ENCODE data around the gene COX7A2L. TPM values are rescaled to one million over a fixed set of nuclear protein-coding genes. Genes with fewer than 3 reads are reported as not detected.

COX7A2L gene
- total and polyA plus RNA-seq, 2 donors (not counting 1 experiment from before 2014, with no cell fraction given): 39.4 to 66.7 TPM

DNA sequence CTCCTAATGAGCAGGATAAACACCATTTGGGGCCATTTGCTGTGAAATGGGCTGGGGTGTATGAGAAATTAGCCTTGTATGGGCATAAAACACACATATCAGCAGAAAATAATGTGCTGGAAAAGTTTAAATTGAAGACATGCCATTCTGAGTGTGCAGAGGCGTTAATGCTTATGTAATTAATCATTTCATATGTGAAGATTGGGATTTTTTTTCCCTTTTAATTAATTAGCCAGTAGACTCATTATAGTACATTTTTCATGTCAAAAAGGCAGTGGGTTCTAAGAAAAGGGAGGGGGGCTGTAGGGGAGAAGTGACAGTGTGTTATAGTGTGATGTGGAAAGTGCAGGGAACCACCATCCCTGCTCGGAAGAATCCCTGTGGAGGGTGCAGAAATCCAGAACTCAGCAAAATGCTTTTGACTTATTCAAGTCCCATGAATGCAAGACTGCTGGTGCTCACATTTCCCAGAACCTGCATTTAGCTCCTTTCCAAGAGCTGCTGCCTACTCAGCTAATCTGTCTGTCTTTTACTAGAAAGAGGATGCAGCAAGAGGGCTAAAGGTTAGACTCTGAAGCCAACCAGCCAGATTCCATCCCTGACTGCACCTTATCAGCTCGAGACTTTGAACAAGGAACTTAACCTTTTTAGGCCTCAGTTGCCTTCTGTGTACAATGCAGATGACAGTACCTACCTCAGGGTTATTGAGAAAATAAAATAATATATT is 11.6 kb upstream of the COX7A2L start:
- no peaks in the 10 kb centered on the region for H3K9me3 Mint-ChIP-seq (ENCODE audit: insufficient read depth)
- no peaks in the 10 kb centered on the region for H3K9me3 ChIP-seq (ENCODE audit: control extremely low read depth in 1 of 3, control insufficient read depth in 2 of 3, insufficient read depth in 1 of 3, low read length in 2 of 3)
- no peaks in the 10 kb centered on the region for H3K79me2 ChIP-seq (ENCODE audit: control insufficient read depth, insufficient read depth, low read length)
- no peaks in the 10 kb centered on the region for H4K20me1 ChIP-seq (ENCODE audit: control insufficient read depth, insufficient read depth, low read length, poor library complexity, severe bottlenecking)
- no peaks in the 10 kb centered on the region for H3K27me3 ChIP-seq (replicated peaks in 1 of 4; ENCODE audit: control extremely low read depth in 1 of 4, control insufficient read depth in 3 of 4, insufficient read depth in 4 of 4, low read length in 3 of 4)
- H3K27me3 Mint-ChIP-seq: peaks cover 4% of the 10 kb centered on the region
- no peak overlapping the region for H3K9ac ChIP-seq (ENCODE audit: low read length)
- H3K4me1 Mint-ChIP-seq: no peaks in the 10 kb centered on the region
- no peak overlapping the region for H3K4me2 ChIP-seq (replicated peaks; ENCODE audit: low read depth, low read length, poor library complexity, severe bottlenecking)
- ATAC-seq (ENCODE audit: low read depth): no peak
- ChIA-PET CTCF (no interaction called here), POLR2A (no interaction called here)
- H3K4me3 Mint-ChIP-seq: no peak overlapping the region
- 0% methylated on average over 1 of the region's 3 CpGs for WGBS (ENCODE audit: insufficient coverage)
- no peak overlapping the region for H3K27ac Mint-ChIP-seq
- no peak overlapping the region for H3K4me3 ChIP-seq (ENCODE audit: control extremely low read depth in 1 of 5, extremely low read depth in 1 of 5, insufficient read depth in 1 of 5, low read depth in 2 of 5, low read length in 4 of 5)
- TF ChIP-seq, protein P1, sequence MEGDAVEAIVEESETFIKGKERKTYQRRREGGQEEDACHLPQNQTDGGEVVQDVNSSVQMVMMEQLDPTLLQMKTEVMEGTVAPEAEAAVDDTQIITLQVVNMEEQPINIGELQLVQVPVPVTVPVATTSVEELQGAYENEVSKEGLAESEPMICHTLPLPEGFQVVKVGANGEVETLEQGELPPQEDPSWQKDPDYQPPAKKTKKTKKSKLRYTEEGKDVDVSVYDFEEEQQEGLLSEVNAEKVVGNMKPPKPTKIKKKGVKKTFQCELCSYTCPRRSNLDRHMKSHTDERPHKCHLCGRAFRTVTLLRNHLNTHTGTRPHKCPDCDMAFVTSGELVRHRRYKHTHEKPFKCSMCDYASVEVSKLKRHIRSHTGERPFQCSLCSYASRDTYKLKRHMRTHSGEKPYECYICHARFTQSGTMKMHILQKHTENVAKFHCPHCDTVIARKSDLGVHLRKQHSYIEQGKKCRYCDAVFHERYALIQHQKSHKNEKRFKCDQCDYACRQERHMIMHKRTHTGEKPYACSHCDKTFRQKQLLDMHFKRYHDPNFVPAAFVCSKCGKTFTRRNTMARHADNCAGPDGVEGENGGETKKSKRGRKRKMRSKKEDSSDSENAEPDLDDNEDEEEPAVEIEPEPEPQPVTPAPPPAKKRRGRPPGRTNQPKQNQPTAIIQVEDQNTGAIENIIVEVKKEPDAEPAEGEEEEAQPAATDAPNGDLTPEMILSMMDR (IDR thresholded peaks at IDR 0.05): no peak
- no peak for TF ChIP-seq EZH2 (IDR thresholded peaks at IDR 0.05; ENCODE audit: borderline replicate concordance, insufficient read depth, low read depth, low read length, poor library complexity, severe bottlenecking)
- no peak overlapping the region for H3K27ac ChIP-seq (ENCODE audit: low read length in 2 of 2)
- H3K4me1 ChIP-seq (ENCODE audit: control insufficient read depth in 2 of 2, insufficient read depth in 2 of 2, low read length in 2 of 2): no peaks in the 10 kb centered on the region
- intact Hi-C loops (cut with micrococcal nuclease): loop anchor here (5.0 kb wide), 1 partner anchor 1210 kb away; no protein-coding TSS in a partner anchor
- DNase-seq: no peak
- no peaks in the 10 kb centered on the region for H3K36me3 ChIP-seq (replicated peaks in 1 of 2; ENCODE audit: control extremely low read depth in 1 of 2, control insufficient read depth in 1 of 2, extremely low read depth in 1 of 2, insufficient read depth in 2 of 2, low read length in 1 of 2)
- H2AFZ ChIP-seq (ENCODE audit: insufficient read depth, low read depth, low read length, poor library complexity, severe bottlenecking): no peak overlapping the region

DNA sequence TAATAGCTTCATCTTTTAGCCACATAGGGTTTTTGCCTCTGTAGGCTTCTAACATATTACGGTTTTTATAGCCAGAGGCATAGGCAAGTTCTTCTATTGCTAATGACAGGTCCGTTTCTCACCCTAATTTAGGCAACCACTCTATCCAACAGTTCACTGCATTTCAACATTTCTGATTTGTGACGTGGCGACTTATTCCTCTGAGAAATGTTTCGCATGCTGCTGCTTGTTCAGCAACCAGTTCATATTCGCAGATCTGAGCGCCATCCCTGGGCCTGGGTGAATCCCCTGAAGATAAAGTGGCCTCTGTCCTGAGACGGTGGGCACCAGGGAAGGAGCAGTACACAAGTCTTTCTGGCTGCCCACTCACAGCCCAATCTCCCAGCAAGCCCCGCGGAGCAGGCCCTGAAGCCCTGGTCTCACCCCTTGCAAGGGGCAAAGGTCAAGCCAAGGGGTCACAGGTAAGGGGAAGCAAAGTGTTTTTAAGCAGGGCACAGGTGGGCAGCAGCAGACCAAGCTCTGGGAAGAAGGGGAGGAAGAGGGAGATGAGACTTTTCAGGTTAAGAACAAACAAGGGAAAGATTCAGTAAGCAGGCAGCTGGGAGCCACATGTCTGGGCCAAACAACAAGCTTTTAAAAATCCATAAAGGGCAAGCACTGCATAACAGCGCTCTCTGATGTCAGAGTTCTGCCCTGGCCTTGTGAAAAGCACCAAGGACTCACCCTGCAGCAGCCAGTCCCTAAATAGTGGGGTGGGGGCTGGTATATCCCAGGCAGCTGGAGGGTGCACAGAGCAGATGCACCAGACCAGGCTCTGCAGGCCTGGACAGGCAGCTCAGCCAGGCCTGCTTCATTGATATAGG is 10.8 kb upstream of the COX7A2L start:
- no peaks in the 10 kb centered on the region for H3K9me3 ChIP-seq (ENCODE audit: control extremely low read depth in 1 of 3, control insufficient read depth in 2 of 3, insufficient read depth in 1 of 3, low read length in 2 of 3)
- intact Hi-C loops (cut with micrococcal nuclease): loop anchor here (5.0 kb wide), 1 partner anchor 1210 kb away; no protein-coding TSS in a partner anchor
- ATAC-seq (ENCODE audit: low read depth) (no peak), DNase-seq (no peak)
- H3K4me2 ChIP-seq (replicated peaks; ENCODE audit: low read depth, low read length, poor library complexity, severe bottlenecking): no peak overlapping the region
- H4K20me1 ChIP-seq (ENCODE audit: control insufficient read depth, insufficient read depth, low read length, poor library complexity, severe bottlenecking): no peaks in the 10 kb centered on the region
- Mint-ChIP-seq H3K4me1 (no peaks in the 10 kb centered on the region), H3K27ac (no peak overlapping the region), H3K27me3 (peaks cover 4% of the 10 kb centered on the region), H3K9me3 (ENCODE audit: insufficient read depth) (no peaks in the 10 kb centered on the region), H3K4me3 (no peak overlapping the region)
- 96% methylated on average over 11 of the region's 11 CpGs for WGBS (ENCODE audit: insufficient coverage)
- no peaks in the 10 kb centered on the region for H3K79me2 ChIP-seq (ENCODE audit: control insufficient read depth, insufficient read depth, low read length)
- TF ChIP-seq, protein P1 (IDR thresholded peaks at IDR 0.05): no peak
- TF ChIP-seq EZH2 (IDR thresholded peaks at IDR 0.05; ENCODE audit: borderline replicate concordance, insufficient read depth, low read depth, low read length, poor library complexity, severe bottlenecking): no peak
- ChIA-PET POLR2A (no interaction called here), CTCF (no interaction called here)
- H3K27ac ChIP-seq (ENCODE audit: low read length in 2 of 2): no peak overlapping the region
- no peak overlapping the region for H3K9ac ChIP-seq (ENCODE audit: low read length)
- no peak overlapping the region for H3K4me3 ChIP-seq (ENCODE audit: control extremely low read depth in 1 of 5, extremely low read depth in 1 of 5, insufficient read depth in 1 of 5, low read depth in 2 of 5, low read length in 4 of 5)
- H3K27me3 ChIP-seq (replicated peaks in 1 of 4; ENCODE audit: control extremely low read depth in 1 of 4, control insufficient read depth in 3 of 4, insufficient read depth in 4 of 4, low read length in 3 of 4): no peaks in the 10 kb centered on the region
- H3K36me3 ChIP-seq (replicated peaks in 1 of 2; ENCODE audit: control extremely low read depth in 1 of 2, control insufficient read depth in 1 of 2, extremely low read depth in 1 of 2, insufficient read depth in 2 of 2, low read length in 1 of 2): no peaks in the 10 kb centered on the region
- H2AFZ ChIP-seq (ENCODE audit: insufficient read depth, low read depth, low read length, poor library complexity, severe bottlenecking): no peak overlapping the region
- H3K4me1 ChIP-seq (ENCODE audit: control insufficient read depth in 2 of 2, insufficient read depth in 2 of 2, low read length in 2 of 2): no peaks in the 10 kb centered on the region
